GM21717 (cell line): Measurements from ENCODE around the gene MRPL45.
"Not testable (repeated sequence)": the region's sequence is repeated elsewhere in the genome, so short reads cannot be mapped to it uniquely, and the experiment has no call there.

Experiments used
- ATAC-seq: cut with Tn5 transposase; IDR thresholded peaks from one replicate; pipeline ENCODE4 v1.9.1; 2021; ENCODE audit warnings: mild to moderate bottlenecking, moderate library complexity; ENCODE audit not compliant: unreplicated experiment

MRPL45 gene

DNA sequence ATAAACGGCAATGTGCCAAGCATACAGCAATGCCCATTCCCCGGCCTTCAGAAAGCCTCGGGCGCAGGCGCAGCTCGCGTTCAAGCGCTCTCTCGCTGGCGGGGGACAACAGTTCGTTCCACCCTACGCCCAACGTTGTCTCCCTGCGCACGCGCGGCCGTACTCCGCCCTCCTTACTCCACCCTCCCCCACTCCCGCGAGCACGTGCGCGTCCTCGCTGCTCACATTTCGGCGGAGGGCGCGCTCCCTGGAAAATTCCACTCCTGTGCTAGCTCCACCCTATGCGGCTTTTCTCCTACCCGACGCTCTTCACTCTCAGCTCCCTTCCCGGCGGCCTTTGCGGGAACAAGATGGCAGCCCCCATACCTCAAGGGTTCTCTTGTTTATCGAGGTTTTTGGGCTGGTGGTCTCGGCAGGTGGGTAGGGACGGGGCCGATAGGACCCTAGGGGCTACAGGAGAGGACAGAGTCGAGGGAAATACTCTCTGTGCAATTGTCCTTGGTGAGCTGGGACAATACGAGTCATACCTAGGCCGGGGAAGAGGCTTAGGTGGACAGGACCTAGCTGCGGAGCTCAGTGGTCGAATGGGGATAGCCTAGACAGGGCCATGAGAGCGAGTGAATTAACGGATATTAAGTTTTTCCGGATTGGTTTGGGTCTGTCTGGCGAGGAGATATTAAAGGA is at the start of gene MRPL45:
MRPL45 (plus strand) TSS at position 335 of the 684 bp plus-strand sequence; CDS start at position 351, 16 bp downstream.
- ATAC-seq, result peak; percentile 83

DNA sequence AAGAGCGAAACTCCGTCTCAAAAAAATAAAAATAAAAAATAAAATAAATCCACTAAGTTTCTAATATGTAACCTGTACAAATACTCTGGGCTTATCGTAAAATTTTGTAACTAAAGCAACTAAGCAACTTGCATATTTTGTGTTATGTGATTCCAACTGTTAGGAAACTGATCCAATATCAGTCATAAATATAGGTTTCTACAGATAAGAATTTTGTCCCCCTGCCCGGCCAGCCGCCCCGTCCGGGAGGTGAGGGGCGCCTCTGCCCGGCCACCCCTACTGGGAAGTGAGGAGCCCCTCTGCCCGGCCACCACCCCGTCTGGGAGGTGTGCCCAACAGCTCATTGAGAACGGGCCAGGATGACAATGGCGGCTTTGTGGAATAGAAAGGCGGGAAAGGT is 43.8 kb upstream of the MRPL45 start:
- not testable (repeated sequence) for ATAC-seq

DNA sequence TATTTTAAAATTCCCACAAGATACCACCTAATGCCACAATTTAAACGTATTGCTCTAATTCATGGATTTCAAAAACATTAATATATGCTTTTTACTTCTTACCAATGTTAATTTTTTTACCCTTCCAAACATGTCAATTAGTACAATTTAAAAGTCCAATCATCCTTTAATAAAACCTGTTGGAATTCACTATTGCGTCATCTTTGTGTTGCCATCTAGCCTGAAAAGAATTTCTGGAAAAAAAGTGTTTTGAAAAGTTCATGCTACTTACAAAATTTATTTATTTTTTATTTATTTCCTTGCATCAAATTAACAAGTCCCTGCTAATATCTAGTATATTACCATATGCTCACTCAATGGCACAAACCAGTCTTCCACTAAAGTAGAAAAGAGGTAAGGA is 42.6 kb upstream of the MRPL45 start:
- not testable (repeated sequence) for ATAC-seq

DNA sequence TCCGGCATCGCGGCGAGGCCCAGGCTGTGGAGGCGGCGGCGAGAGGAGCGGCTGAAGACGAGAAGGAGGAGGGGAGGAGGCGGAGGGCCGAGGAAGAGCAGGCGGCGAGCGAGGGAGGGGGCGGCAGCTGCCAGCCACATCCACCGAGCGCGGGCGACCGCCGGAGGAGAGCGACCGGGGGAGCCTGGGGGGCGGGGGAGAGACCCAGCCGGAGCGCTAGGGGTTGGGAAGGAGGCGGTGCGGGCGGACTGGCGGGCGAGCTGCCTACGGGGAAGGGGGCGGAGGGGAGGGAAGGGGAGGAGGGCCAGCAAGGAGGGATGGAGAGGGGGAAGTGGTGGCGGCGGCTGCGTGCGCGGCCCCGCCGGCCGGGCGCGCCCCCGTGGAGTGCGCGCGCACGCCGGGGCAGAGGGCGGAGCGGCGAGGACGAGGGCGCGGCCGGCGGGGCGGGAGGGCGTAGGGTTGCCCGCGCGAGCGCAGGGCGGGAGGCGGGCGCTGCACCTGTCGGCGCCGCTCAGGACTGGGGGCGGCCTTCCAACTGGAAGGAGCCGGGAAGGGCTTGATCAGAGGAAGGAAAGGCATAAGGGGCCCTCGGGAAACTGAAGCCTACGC is 39.9 kb upstream of the MRPL45 start:
- peak; percentile 81 for ATAC-seq

DNA sequence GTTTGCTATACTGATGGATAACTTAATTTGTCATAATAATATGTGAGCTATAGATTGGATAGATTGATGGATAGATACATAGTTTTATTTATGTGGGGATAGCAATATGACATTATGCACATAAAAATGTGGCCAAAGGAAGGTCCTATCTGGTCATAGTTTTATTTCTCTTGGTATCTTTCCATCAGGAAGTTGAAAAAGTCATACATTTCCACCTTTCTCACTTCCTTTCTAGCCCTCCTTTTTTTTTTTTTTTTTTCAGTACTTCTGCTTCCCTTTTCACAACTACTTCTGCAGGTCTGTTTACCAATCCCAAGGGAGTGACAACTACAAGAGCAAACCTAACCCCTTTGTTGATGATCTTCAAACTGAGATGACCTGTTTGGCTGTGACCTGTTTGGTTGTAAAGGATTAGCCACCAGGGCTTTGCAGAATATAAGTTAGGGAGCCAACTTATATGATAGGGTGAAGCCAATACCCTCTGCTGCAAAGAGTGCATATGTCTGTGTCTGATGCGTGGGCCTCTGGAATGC is 30.9 kb upstream of the MRPL45 start:
- not testable (repeated sequence) for ATAC-seq

DNA sequence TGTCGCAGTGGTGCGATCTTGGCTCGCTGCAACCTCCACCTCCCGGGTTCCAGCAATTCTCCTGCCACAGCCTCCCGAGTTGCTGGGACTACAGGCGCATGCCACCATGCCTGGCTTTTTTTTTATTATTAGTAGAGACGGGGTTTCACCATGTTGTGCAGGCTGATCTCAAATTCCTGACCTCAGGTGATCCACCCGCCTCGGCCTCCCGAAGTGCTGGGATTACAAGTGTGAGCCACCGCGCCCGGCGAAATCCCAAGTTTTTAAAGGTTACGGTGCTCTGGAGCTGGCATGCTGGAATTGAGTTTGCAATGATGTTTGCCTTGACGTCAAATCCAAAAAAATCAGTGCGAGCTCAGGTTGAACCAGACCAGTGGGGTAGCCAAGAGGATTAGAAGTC is 30.4 kb upstream of the MRPL45 start:
- not testable (repeated sequence) for ATAC-seq

DNA sequence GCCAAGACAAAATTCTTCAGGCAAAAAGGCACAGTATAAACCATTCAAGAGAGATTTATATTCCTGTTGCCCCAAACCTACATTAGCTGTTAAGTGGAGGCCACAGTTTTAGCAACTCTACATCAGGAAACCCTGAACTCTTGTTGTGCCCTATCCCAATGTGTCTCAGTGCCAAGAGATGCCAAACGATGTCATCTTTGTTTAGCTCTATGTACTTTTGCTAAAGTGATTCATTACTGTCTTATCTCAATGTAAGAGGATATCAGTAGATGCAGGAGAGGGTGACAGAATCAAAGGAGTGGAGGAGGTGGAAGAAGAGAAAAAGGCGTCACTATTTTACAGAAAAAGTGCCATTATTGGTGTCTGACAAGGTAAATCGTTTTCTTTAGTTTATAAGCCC is 28.8 kb upstream of the MRPL45 start:
- not testable (repeated sequence) for ATAC-seq

DNA sequence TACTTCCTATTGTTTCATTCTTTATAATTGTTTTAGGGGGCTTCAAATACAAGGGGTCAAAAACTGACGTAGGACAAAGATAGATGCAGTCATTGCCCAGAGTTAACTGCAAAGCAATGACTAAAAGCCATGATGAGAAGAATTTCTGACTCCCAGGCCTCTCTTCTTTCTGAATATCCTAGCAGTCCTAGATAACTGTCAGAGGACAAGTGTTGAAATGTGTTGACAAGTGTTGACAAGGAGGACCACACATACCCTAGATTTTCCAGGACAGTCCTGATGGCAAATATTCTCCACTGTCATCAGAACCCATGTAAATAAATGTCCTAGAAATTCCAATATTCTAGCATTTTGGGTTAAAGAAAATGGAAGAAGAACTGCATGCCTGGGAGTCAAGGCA is 27.9 kb upstream of the MRPL45 start:
- ATAC-seq, result not testable (repeated sequence)

DNA sequence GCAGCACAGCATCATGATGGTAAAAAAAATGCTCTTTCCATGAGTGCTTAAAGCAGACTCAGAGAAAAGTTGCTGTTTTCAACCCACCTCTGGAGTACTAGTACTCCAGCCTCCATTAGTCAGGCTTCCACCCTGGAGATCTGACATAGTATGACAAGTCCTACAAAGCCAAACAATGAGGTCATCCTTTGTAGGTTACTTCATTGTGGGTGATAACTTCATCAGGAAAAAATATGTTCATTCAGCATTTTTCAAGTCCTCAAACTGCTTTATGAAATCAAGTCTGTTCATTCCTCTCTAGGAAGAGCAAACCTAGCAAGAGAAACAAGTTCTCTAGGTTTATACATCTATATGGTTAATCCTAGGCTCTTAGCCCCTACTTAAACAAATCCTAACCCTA is 27.4 kb upstream of the MRPL45 start:
- ATAC-seq, result not testable (repeated sequence)

DNA sequence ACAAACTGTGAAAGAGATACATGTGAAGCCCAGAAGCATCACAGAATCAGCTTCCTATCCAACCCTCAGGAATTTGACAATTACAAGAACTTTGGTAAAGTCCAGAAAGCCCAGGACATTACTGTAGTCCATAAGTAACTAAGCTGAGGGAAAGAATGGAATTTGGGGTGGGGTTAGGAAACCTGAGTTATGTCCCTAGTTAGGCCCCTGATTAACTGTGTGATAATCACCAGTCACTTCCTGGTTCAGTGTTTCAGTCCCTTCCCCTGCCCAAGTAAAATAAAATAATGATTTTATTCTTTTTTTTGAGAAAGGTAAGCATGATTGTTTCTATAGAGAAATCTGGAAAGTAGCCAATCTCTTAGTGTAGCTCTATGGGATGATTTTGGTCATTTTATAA is 11.0 kb upstream of the MRPL45 start:
- ATAC-seq, result not testable (repeated sequence)

DNA sequence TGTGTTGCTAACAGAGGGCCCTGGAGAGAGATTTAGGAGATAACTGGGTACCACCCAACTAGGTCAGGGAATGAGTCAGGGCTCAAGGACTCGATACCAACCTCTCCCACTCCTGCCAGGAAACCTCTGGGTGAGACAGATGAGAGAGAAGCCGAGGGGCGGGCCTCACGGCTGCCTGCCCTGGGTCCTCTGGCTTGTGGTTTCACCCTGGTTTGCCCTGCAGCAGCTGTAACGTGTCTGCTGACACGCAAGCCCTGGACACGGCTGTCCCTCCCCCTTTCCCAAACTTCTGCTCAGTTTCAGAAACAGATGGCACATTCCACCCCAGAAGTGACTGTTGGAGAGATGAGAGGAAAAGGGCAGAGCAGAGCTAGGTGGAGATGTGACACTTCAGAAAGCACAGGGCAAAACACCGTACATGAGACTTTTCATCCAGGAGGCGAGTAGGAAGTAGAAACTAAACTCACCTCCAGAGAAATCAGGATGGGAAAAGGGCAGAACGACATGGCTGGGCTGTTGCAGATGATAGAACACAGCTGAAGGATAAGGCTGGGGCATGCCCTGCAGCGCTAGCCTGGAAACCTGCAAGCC is 10.4 kb upstream of the MRPL45 start:
- not testable (repeated sequence) for ATAC-seq

DNA sequence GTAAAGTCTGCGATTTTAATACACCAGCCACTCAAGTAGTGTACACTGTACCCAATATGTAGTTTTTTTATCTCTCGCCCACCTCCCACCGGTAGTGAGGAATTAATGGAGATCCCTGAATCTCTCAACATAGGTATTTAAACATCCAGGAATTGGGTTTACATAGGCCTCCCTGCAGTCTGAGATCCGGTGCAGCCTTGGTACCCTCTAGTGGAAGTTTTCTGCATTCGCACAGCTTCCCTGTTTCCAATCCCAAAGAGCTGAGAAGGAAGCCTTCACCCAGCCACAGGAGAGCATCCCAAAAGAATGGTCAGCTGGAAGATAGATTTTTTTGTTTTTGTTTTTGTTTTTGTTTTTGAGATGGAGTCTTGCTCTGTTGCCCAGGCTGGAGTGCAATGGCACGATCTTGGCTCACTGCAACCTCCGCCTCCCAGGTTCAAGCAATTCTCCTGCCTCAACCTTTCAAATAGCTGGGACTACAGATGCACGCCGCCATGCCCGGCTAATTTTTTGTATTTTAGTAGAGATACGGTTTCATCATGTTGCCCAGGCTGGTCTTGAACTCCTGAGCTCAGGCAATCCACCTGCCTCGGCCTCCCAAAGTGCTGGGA is 8.6 kb upstream of the MRPL45 start:
- not testable (repeated sequence) for ATAC-seq

DNA sequence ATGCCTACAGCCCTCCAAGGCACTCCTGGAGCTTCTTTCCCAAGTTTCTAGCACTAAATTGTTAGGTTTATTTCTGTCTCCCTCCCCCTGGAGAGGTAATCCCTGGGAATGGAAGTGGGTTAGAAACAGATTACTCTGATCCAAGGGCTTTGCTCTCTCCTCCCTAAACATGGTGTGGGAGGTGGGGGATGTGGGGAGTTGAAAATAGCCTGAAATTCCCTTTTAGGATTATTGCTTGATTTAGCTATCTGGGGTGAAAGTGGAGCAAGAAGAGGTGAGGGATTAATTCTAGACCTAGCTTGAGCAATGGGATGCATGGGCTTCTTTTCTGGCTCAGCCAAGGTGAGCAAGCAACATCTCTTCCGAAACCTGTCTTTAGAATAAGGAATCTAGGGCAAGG is 7.2 kb upstream of the MRPL45 start:
- ATAC-seq, result not testable (repeated sequence)

DNA sequence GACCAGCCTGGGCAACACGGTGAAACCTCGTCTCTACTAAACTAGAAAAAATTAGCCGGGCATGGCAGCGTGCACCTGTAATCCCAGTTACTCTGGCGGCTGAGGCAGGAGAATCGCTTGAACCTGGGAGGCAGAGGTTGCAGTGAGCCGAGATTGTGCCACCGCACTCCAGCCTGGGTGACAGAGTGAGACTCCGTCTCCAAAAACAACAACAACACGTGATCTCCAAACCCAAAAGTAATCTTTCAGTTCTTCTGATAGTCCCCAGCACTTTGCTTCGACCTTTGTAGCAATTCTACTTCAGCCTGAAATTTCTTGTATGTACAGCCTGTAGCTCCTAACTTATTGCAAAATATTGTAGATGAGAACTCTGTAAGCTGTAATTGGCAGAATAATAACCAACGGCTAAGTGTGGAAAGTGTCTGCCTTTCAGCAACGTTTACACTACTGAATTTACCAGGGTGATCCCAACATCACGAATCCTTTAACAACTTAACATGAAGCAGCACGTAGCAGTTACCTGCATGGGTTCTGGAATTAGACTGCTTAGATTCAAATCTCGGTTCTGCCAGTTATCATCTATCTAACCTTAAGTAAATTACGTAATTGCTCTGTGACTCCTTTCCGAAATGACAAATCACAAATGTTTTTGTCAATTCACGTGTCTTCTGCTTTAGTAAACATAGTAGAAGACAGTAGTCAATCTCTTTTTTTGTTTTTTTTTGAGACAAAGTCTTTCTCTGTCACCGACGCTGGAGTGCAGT is 1.2 kb upstream of the MRPL45 start:
- not testable (repeated sequence) for ATAC-seq

DNA sequence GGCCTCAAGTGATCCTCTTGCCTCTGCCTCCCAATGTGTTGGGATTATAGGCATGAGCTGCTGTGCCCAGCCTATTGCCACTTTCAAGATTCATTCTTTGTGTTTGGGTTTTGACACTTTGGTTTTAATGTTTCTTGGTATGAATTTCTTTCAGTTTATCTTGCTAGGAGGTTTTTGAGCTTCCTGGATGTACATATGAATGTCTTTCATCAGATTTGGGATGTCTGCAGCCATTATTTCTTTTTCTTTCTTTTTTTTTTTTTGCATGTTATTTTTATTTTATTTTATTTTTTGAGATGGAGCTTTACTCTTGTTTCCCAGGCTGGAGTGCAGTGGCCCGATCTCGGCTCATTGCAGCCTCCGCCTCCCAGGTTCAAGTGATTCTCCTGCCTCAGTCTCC is 18.5 kb downstream of the MRPL45 start:
- ATAC-seq, result no peak

DNA sequence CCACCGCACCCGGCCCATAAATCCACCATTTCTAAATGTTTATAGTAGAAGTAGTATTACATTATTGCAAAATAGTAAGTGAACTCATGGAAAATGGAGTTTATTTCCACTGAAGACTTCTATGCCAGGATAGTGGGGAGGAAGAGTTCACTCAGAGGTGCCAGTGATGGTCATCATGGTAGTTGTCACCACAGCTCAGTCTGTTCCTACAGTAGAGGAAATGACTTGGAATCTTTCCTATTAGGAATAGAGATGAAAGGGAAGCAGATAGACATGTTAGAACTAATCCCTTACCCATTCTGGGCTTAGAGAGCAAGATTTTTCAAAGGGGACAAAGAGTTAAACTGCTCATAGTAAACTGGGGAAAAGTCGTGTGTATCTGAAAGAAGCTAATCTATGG is 20.1 kb downstream of the MRPL45 start:
- ATAC-seq, result no peak

DNA sequence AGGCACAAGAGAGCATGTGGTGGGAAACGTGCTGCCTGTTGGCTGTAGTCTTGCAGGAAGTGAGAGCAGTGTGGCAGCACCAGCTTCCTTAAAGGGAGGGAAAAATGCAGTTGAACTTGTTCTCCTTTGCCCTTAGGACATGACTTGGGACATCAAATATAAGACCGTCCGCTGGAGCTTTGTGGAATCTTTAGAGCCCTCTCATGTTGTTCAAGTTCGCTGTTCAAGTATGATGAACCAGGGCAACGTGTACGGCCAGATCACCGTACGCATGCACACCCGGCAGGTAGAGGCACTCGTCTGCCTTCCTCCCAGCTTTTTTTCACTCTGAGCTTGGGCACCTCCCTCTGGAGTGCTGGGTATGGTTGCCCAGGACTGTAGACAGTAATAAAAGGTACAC is 23.5 kb downstream of the MRPL45 start:
- ATAC-seq, result no peak

DNA sequence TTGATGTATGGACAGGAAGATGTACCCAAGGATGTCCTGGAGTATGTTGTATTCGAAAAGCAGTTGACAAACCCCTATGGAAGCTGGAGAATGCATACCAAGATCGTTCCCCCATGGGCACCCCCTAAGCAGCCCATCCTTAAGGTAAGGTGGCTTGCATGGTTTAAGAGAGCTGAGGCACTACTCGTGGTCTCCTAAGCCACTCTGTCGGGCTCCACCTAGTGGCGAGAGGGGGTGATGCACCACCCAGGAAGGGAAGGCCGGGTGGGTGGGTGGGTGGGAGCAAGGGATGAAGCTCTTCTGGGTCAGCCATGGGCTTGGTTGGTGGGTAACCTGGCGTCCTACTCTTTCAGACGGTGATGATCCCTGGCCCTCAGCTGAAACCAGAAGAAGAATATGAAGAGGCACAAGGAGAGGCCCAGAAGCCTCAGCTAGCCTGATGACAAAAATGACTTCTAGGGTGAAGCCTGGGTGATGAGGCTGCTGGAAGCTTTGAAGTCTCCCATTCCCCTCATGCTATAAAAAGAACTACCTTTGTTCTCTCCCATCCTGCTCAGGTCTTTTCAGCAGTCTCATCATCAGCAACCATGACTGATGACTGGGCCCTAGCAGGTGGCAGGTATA is 25.3 kb downstream of the MRPL45 start:
- no peak for ATAC-seq

DNA sequence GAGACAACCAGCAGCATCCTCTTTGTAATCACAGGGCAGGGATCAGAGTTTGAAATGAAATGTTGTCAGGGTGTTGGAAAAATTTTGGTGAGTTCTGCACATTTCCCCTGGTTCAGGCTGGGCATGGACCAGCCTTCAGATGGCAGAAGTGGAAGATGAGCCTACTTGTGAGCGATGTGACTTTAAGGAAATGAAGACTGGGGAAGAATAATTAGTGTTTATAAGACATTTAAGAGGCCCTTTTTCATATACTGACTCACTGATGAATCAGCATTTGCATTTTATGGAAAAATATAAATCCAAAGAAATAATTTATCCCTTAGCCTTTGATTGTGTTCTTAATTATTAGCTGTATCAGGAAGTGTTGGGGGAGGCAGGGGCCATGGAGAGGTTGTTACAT is 25.9 kb downstream of the MRPL45 start:
- no peak for ATAC-seq

DNA sequence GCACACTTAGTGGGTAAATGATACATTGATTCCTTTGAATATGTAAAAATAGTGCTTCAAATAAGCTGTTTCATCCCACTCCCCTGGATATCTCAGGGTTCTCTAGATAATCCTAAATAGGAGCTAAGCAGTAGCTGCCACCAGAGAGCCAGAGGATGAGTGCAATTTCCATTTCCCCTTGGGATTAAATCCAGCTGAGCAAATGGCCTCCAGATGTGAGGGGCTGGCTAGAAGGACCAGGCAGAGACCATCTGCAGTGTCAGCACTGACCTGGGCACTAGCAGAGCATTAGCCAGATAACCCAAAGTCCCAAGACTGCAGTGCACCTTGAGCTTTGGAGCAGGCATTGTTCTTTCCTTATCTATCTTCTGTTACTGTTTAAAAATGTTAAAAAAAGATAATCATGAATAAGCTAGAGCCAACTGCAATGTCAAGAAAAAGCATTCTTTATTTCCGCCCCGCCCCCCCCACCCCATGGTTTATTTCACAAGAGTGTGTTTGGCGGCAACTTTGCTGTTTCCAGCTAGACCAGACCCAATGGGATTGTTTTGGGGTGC is 27.3 kb downstream of the MRPL45 start:
- no peak for ATAC-seq
